GM12892 (cell line): ENCODE results near the gene FNDC5.

Source experiments
- DNase-seq: peaks from one replicate; pipeline ENCODE4 v3.0.0; 2011; ENCODE audit not compliant: insufficient read length
- FAIRE-seq: peaks from 2 replicates; lab custom pipeline; 2011; peaks lifted over from hg19 to GRCh38; lab: Jason Lieb, UNC
- POLR2A ChIP-seq: IDR thresholded peaks from 2 replicates; pipeline ENCODE4 v1.6.1; 2011; ENCODE audit warnings: low read depth, low read length, control low read depth
- POLR2AphosphoS5 ChIP-seq: IDR thresholded peaks from 2 replicates; pipeline ENCODE4 v1.6.1; 2011; ENCODE audit warnings: low read depth, low read length, control low read depth
- TAF1 ChIP-seq: IDR thresholded peaks from 2 replicates; pipeline ENCODE4 v1.6.1; 2011; ENCODE audit warnings: low read depth, mild to moderate bottlenecking, control low read depth, low read length, borderline replicate concordance

FNDC5 gene

GRCh38 chr1:32868085-32868484 is 2.6 kb downstream of the FNDC5 start:
- no peak for FAIRE-seq
- TF ChIP-seq POLR2A (no peak), POLR2AphosphoS5 (no peak), TAF1 (no peak)

GRCh38 chr1:32867671-32868070 is 3.0 kb downstream of the FNDC5 start:
- no peak for TF ChIP-seq POLR2A
- no peak for TF ChIP-seq TAF1
- no peak for TF ChIP-seq POLR2AphosphoS5
- FAIRE-seq (no peak), DNase-seq (no peak)

More at GRCh38 chr1:32868085-32868484, 2.6 kb downstream of the FNDC5 start:
- no peak for DNase-seq

GRCh38 chr1:32867151-32867550 is 3.6 kb downstream of the FNDC5 start:
- no peak for TF ChIP-seq POLR2A
- no peak for TF ChIP-seq TAF1
- no peak for TF ChIP-seq POLR2AphosphoS5
- FAIRE-seq (no peak), DNase-seq (no peak)

GRCh38 chr1:32865639-32866405 is 4.9 kb downstream of the FNDC5 start:
- FAIRE-seq (no peak), DNase-seq (no peak)
- TF ChIP-seq POLR2AphosphoS5 (no peak), TAF1 (no peak), POLR2A (no peak)

GRCh38 chr1:32864375-32865019 is 6.2 kb downstream of the FNDC5 start:
- no peak for TF ChIP-seq TAF1
- TF ChIP-seq POLR2AphosphoS5, result no peak
- TF ChIP-seq POLR2A, result no peak
- no peak for FAIRE-seq

GRCh38 chr1:32863881-32864245 is 6.8 kb downstream of the FNDC5 start:
- TF ChIP-seq POLR2A, result no peak
- no peak for TF ChIP-seq POLR2AphosphoS5
- TF ChIP-seq TAF1, result no peak
- DNase-seq (no peak), FAIRE-seq (no peak)

More at GRCh38 chr1:32864375-32865019, 6.2 kb downstream of the FNDC5 start:
- DNase-seq, result no peak

GRCh38 chr1:32863218-32863880 is 7.4 kb downstream of the FNDC5 start:
- DNase-seq (no peak), FAIRE-seq (no peak)
- TF ChIP-seq POLR2AphosphoS5 (no peak), POLR2A (no peak), TAF1 (no peak)

GRCh38 chr1:32861904-32862695 is 8.6 kb downstream of the FNDC5 start:
- FAIRE-seq (no peak), DNase-seq (no peak)
- TF ChIP-seq TAF1 (no peak), POLR2AphosphoS5 (no peak), POLR2A (no peak)

GRCh38 chr1:32860566-32860965 is 10.1 kb downstream of the FNDC5 start:
- DNase-seq (no peak), FAIRE-seq (no peak)
- TF ChIP-seq POLR2AphosphoS5, result no peak
- no peak for TF ChIP-seq TAF1
- no peak for TF ChIP-seq POLR2A

- no peak for DNase-seq
- no peak for FAIRE-seq
Observed at GRCh38 chr1:32859915-32860314, 10.8 kb downstream of the FNDC5 start.

More at GRCh38 chr1:32859915-32860314, 10.8 kb downstream of the FNDC5 start:
- no peak for TF ChIP-seq TAF1
- TF ChIP-seq POLR2A, result no peak
- no peak for TF ChIP-seq POLR2AphosphoS5
